HG03378 (cell line): ENCODE data around the gene LYSMD3.

Experiments
- ATAC-seq: cut with Tn5 transposase; IDR thresholded peaks from one replicate; pipeline ENCODE4 v1.9.1; 2021; ENCODE audit warnings: mild to moderate bottlenecking, moderate library complexity; ENCODE audit not compliant: unreplicated experiment

LYSMD3 gene

GRCh38 chr5:90548069-90548593 is 18.7 kb upstream of the LYSMD3 start:
- no peak for ATAC-seq

- ATAC-seq = no peak
These were observed 17.7 kb upstream of the LYSMD3 start for GRCh38 chr5:90547072-90547536.

GRCh38 chr5:90546216-90546837 is 16.9 kb upstream of the LYSMD3 start:
- ATAC-seq = no peak

GRCh38 chr5:90545511-90545910 is 16.1 kb upstream of the LYSMD3 start:
- ATAC-seq = no peak

GRCh38 chr5:90542827-90543519 is 13.6 kb upstream of the LYSMD3 start:
- ATAC-seq = no peak

GRCh38 chr5:90534922-90535321 is 5.5 kb upstream of the LYSMD3 start:
- ATAC-seq = no peak

GRCh38 chr5:90533794-90534193 is 4.4 kb upstream of the LYSMD3 start:
- ATAC-seq = no peak

GRCh38 chr5:90530736-90531487 is 1.5 kb upstream of the LYSMD3 start:
- ATAC-seq = no peak

- ATAC-seq = peak; percentile 48
These were observed 724 bp upstream of the LYSMD3 start for GRCh38 chr5:90529939-90530677.

GRCh38 chr5:90528601-90529193 is 687 bp downstream of the LYSMD3 start:
- ATAC-seq = peak; percentile 8

- no peak for ATAC-seq
These were observed 10.3 kb downstream of the LYSMD3 start for GRCh38 chr5:90519081-90519480.

GRCh38 chr5:90518661-90519060 is 10.7 kb downstream of the LYSMD3 start:
- no peak for ATAC-seq

- ATAC-seq = no peak
These were observed 14.9 kb downstream of the LYSMD3 start for GRCh38 chr5:90514520-90514919.

GRCh38 chr5:90510438-90510837 is 18.9 kb downstream of the LYSMD3 start:
- no peak for ATAC-seq

GRCh38 chr5:90506221-90506620 is 23.2 kb downstream of the LYSMD3 start:
- ATAC-seq = no peak

- ATAC-seq = no peak
These were observed 24.6 kb downstream of the LYSMD3 start for GRCh38 chr5:90504743-90505142.

- no peak for ATAC-seq
These were observed 25.8 kb downstream of the LYSMD3 start for GRCh38 chr5:90503596-90503995.

GRCh38 chr5:90495146-90495545 is 34.2 kb downstream of the LYSMD3 start:
- ATAC-seq = no peak

- no peak for ATAC-seq
These were observed 35.3 kb downstream of the LYSMD3 start for GRCh38 chr5:90494043-90494442.

- no peak for ATAC-seq
These were observed 40.6 kb downstream of the LYSMD3 start for GRCh38 chr5:90488791-90489190.

- ATAC-seq = no peak
These were observed 44.8 kb downstream of the LYSMD3 start for GRCh38 chr5:90484540-90484939.
